ENCODE results near the gene NCDN. TPM values are rescaled to one million over a fixed set of nuclear protein-coding genes. Genes with fewer than 3 reads are reported as not detected.

NCDN gene
- total and polyA plus RNA-seq, 2 of the 8 experiments (the other 6 are each of a cell fraction or from before 2014, with no cell fraction given), result 26.2 to 35.4 TPM

- TF ChIP-seq SIN3A (conservative IDR thresholded peaks at IDR 0.05 in 1 of 2, IDR thresholded peaks at IDR 0.05 in 1 of 2; ENCODE audit: low read depth in 1 of 2, low read length in 2 of 2), result no peak
Measured at GRCh38 chr1:35532497-35533223, 24.9 kb upstream of the NCDN start (continued).

All from H1 (cell line).